ENCODE data around the gene FES.

GRCh38 chr15:90859234-90860131 lies 24.8 kb upstream of the FES start:
- no peak for TF ChIP-seq ZEB1 (IDR thresholded peaks at IDR 0.05; ENCODE audit: insufficient replicate concordance, low read depth)
- no peak for TF ChIP-seq ZFX (CRISPR knock-in tag; IDR thresholded peaks at IDR 0.05; ENCODE audit: low read depth)
- TF ChIP-seq, protein P1, sequence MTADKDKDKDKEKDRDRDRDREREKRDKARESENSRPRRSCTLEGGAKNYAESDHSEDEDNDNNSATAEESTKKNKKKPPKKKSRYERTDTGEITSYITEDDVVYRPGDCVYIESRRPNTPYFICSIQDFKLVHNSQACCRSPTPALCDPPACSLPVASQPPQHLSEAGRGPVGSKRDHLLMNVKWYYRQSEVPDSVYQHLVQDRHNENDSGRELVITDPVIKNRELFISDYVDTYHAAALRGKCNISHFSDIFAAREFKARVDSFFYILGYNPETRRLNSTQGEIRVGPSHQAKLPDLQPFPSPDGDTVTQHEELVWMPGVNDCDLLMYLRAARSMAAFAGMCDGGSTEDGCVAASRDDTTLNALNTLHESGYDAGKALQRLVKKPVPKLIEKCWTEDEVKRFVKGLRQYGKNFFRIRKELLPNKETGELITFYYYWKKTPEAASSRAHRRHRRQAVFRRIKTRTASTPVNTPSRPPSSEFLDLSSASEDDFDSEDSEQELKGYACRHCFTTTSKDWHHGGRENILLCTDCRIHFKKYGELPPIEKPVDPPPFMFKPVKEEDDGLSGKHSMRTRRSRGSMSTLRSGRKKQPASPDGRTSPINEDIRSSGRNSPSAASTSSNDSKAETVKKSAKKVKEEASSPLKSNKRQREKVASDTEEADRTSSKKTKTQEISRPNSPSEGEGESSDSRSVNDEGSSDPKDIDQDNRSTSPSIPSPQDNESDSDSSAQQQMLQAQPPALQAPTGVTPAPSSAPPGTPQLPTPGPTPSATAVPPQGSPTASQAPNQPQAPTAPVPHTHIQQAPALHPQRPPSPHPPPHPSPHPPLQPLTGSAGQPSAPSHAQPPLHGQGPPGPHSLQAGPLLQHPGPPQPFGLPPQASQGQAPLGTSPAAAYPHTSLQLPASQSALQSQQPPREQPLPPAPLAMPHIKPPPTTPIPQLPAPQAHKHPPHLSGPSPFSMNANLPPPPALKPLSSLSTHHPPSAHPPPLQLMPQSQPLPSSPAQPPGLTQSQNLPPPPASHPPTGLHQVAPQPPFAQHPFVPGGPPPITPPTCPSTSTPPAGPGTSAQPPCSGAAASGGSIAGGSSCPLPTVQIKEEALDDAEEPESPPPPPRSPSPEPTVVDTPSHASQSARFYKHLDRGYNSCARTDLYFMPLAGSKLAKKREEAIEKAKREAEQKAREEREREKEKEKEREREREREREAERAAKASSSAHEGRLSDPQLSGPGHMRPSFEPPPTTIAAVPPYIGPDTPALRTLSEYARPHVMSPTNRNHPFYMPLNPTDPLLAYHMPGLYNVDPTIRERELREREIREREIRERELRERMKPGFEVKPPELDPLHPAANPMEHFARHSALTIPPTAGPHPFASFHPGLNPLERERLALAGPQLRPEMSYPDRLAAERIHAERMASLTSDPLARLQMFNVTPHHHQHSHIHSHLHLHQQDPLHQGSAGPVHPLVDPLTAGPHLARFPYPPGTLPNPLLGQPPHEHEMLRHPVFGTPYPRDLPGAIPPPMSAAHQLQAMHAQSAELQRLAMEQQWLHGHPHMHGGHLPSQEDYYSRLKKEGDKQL (CRISPR knock-in tag; IDR thresholded peaks at IDR 0.05; ENCODE audit: low read depth), result no peak
- no peak for TF ChIP-seq ZNF10 (CRISPR knock-in tag; IDR thresholded peaks at IDR 0.05; ENCODE audit: borderline replicate concordance, low read depth)
- no peak for TF ChIP-seq RBAK (CRISPR knock-in tag; IDR thresholded peaks at IDR 0.05)

Data from HepG2 (cell line).